ENCODE results near the gene BCL2L13. TPM values are rescaled to one million over a fixed set of nuclear protein-coding genes. Genes with fewer than 3 reads are reported as not detected.
A peak's percentile ranks its signal among the peaks of the same experiment; 100 is the strongest.

BCL2L13 gene
- total RNA-seq, 1 donor from 2014 or later, result 33.9 TPM

GRCh38 chr22:17741866-17742526 is 103.4 kb downstream of the BCL2L13 start:
- H3K27ac Mint-ChIP-seq, result no peak overlapping the region
- TF ChIP-seq, protein P1, sequence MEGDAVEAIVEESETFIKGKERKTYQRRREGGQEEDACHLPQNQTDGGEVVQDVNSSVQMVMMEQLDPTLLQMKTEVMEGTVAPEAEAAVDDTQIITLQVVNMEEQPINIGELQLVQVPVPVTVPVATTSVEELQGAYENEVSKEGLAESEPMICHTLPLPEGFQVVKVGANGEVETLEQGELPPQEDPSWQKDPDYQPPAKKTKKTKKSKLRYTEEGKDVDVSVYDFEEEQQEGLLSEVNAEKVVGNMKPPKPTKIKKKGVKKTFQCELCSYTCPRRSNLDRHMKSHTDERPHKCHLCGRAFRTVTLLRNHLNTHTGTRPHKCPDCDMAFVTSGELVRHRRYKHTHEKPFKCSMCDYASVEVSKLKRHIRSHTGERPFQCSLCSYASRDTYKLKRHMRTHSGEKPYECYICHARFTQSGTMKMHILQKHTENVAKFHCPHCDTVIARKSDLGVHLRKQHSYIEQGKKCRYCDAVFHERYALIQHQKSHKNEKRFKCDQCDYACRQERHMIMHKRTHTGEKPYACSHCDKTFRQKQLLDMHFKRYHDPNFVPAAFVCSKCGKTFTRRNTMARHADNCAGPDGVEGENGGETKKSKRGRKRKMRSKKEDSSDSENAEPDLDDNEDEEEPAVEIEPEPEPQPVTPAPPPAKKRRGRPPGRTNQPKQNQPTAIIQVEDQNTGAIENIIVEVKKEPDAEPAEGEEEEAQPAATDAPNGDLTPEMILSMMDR (IDR thresholded peaks at IDR 0.05; ENCODE audit: unreplicated experiment), result no peak
- H3K27me3 Mint-ChIP-seq (ENCODE audit: low read depth), result no peaks in the 10 kb centered on the region
- H3K4me3 Mint-ChIP-seq, result no peak overlapping the region
- no peak for DNase-seq (ENCODE audit: low spot score in 2 of 2, unreplicated experiment in 2 of 2)
- H3K9me3 Mint-ChIP-seq, result no peaks in the 10 kb centered on the region
- H3K36me3 Mint-ChIP-seq, result peaks cover 14% of the 10 kb centered on the region
- no peaks in the 10 kb centered on the region for H3K4me1 Mint-ChIP-seq

DNA sequence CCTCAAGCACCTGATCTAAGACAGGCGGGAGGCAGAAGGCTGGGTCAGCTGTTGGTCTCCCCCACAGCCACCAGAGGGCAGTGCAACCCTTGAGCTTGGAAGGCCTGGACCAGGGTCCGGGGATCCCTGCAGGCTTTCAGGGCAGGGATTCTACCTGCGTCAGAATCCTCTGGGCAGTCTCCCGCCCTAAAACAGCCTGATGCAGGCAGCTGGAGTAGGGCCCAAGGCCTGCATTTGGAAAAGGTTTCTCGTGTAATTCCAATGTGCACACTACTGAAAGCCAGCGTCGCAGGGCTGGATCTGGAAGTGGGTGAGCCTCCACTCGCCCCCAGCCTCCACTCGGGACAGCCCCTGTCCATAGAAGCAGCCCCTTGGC is 104.0 kb downstream of the BCL2L13 start:
- Mint-ChIP-seq H3K27ac (peak overlapping the region; percentile 39), H3K27me3 (ENCODE audit: low read depth) (no peaks in the 10 kb centered on the region), H3K4me3 (no peak overlapping the region), H3K4me1 (no peaks in the 10 kb centered on the region), H3K9me3 (no peaks in the 10 kb centered on the region), H3K36me3 (peaks cover 14% of the 10 kb centered on the region)
- TF ChIP-seq, protein P1 (IDR thresholded peaks at IDR 0.05; ENCODE audit: unreplicated experiment), result peak; percentile 79
- DNase-seq (ENCODE audit: low spot score in 2 of 2, unreplicated experiment in 2 of 2), result peak; percentile 54 to 85

GRCh38 chr22:17743661-17744411 is 105.3 kb downstream of the BCL2L13 start:
- no peak overlapping the region for H3K27ac Mint-ChIP-seq
- no peaks in the 10 kb centered on the region for H3K4me1 Mint-ChIP-seq
- no peaks in the 10 kb centered on the region for H3K27me3 Mint-ChIP-seq (ENCODE audit: low read depth)
- no peak for DNase-seq (ENCODE audit: low spot score in 2 of 2, unreplicated experiment in 2 of 2)
- H3K9me3 Mint-ChIP-seq, result no peaks in the 10 kb centered on the region
- peaks cover 5% of the 10 kb centered on the region for H3K36me3 Mint-ChIP-seq
- TF ChIP-seq, protein P1 (IDR thresholded peaks at IDR 0.05; ENCODE audit: unreplicated experiment), result no peak
- H3K4me3 Mint-ChIP-seq, result no peak overlapping the region

DNA sequence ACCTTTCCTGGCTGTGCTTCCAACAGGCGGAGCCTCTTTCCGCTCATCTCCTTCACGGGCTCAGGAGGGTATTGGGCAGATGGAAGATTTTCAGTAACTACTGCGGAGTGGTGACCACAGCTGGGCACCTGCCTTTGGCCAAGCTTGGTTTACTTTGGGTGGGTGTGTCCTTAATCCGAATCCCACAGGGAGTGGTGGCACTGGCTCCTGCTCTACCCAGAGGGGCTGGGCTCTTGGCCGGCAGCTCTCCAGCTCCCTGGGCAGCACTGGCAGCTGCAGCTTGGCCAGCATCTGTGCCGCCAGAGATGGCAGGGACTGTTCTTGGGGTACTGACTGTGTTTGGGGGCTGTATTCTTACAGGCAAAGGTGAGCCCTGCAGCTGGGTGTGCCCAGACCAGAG is 105.9 kb downstream of the BCL2L13 start:
- Mint-ChIP-seq H3K36me3 (peaks cover 5% of the 10 kb centered on the region), H3K27me3 (ENCODE audit: low read depth) (no peaks in the 10 kb centered on the region), H3K4me1 (no peaks in the 10 kb centered on the region), H3K9me3 (no peaks in the 10 kb centered on the region), H3K27ac (peak overlapping the region; percentile 16), H3K4me3 (no peak overlapping the region)
- TF ChIP-seq, protein P1 (IDR thresholded peaks at IDR 0.05; ENCODE audit: unreplicated experiment), result no peak
- no peak for DNase-seq (ENCODE audit: low spot score in 2 of 2, unreplicated experiment in 2 of 2)

DNA sequence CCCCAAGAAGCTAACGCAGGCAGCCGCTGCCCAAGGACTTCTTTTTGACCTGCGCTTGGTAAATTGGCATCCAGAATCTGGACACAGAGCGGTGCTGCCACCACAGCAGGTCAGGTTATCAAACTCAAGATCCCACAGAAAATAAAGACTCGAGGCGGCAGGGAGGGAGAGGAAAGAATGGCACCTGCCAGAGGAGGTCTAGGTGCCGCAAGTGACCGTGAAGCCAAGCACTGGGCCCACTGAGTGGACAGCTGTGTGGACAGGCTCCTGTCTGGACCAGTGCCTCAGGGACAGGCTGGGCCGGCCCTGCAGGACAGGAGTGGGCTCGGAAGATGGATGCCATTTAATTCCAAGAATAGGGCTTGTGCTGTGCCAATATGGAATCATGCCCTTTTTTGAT is 108.4 kb downstream of the BCL2L13 start:
- no peak for DNase-seq (ENCODE audit: low spot score in 2 of 2, unreplicated experiment in 2 of 2)
- no peaks in the 10 kb centered on the region for H3K27me3 Mint-ChIP-seq (ENCODE audit: low read depth)
- H3K4me3 Mint-ChIP-seq, result no peak overlapping the region
- TF ChIP-seq, protein P1 (IDR thresholded peaks at IDR 0.05; ENCODE audit: unreplicated experiment), result no peak
- H3K36me3 Mint-ChIP-seq, result peaks cover 5% of the 10 kb centered on the region
- no peaks in the 10 kb centered on the region for H3K9me3 Mint-ChIP-seq
- H3K27ac Mint-ChIP-seq, result no peak overlapping the region
- no peaks in the 10 kb centered on the region for H3K4me1 Mint-ChIP-seq

Data from mesothelial cell of epicardium (in vitro differentiated cells).